NOMO-1 treated with dmso at 0.1 percent for 144 hours (cell line): Measurements from ENCODE around the gene TESK1.
"Not testable (repeated sequence)": the region's sequence is repeated elsewhere in the genome, so short reads cannot be mapped to it uniquely, and the experiment has no call there.

Source experiments
- DNase-seq: peaks from one replicate; lab custom pipeline; 2025; ENCODE audit not compliant: unreplicated experiment; lab: John Stamatoyannopoulos, UW

Gene TESK1

GRCh38 chr9:35612843-35613242 is 7.8 kb downstream of the TESK1 start:
- no peak for DNase-seq

DNA sequence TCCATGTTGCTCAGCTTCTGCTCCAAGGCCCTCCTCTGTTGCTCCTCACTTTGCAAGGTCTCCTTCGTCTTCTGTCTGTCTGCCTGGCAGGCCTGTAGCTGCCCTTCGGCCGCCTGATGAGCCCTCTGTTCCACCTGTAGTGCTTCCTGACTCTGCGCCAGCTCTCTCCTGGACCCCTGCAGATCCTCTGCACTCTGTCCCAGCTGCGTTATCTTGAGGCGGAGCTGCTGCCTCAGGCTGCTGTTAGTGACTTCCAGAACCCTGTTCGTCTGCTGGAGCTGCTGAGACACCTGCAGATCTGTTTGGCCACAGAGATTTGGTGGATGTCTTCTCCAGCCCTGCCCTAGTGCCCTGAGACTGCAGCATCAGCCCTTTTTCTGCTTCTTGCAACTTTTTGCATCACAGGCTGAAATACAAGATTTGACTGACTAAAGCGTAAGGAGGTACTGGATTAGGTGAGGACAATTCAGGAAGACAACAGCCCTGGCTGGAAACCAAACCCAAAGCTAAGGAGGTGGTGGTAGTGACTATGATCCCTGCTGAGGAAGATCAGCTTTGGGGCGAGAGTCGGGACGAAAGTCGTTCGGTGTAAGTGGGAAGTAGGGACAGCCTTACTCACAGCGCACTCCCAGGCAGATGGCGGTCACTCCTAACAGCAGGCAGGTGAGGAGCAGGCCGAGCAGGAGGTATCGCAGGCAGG is 11.1 kb downstream of the TESK1 start:
- DNase-seq = no peak

- peak; percentile 48 for DNase-seq
These were observed 11.8 kb downstream of the TESK1 start for GRCh38 chr9:35616681-35617459.

DNA sequence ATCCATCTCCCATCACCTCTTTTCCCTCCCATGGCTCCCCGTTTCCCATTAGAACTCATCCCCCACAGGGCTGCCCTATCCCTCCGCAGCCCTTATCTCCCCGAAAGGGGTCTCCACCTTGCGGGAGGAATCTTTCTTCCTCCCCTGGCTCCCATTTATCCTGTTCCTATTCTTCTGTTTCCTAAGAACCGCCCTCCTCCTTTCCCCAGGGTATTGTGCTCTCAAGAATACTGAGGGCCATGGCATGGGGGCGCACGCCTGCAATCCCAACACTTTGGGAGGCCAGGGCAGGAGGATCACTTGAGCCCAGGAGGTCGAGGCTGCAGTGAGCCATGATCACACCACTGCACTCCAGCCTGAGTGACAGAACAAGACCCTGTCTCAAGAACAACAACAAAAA is 12.5 kb downstream of the TESK1 start:
- DNase-seq = no peak

- no peak for DNase-seq
These were observed 13.3 kb downstream of the TESK1 start, which contains the start of gene CD72 for GRCh38 chr9:35618325-35618727. Gene CD72 (minus strand): TSS chr9:35618413. CDS start chr9:35618303, 110 bp downstream.

DNA sequence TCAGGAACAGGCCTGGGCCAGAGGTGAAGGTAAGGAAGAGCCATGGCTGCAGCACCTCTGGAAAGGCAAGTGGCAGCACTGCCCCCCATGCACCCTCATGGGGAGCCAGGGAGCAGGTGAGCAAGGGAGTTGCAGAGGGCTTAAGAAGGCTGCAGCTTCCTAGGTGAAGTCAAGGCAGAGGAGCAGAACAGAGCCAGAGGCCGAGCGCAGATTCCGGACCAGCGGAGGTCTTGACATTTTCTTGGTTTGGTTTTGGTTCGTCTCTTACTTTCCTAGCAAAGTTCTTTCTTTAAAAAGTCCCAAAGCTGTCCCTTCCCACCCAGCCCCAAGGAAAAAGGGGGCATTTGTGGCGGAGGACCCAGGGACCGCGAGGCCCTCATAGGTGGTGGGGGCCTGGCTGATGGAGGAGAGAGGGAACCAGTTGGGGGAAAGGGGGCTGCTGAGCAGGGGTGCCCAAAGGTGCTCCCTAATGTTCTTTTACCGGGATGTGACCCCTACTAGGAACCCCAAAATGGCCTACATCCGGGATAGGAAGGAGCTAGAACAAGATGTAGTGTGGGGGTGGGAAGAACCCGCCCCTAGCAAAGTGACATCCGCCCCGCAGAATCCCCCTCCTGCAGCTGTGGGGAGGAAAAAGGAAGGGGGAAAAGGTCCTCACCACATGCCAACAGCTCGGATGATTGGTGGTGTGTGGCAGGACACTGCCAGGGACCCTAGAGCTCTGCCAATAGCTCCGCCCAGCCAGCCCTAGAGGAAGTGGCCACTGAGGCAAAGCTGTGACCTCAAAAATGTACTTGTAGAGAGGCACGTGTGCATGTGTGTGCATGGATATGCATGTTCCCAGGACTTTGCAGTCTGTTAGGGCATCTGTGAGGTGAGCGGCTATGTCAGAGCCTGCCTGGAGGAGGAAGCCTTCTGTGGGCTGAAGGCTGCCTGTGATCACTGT is 14.1 kb downstream of the TESK1 start:
- DNase-seq = no peak

GRCh38 chr9:35619800-35620158 is 14.7 kb downstream of the TESK1 start:
- DNase-seq = no peak

DNA sequence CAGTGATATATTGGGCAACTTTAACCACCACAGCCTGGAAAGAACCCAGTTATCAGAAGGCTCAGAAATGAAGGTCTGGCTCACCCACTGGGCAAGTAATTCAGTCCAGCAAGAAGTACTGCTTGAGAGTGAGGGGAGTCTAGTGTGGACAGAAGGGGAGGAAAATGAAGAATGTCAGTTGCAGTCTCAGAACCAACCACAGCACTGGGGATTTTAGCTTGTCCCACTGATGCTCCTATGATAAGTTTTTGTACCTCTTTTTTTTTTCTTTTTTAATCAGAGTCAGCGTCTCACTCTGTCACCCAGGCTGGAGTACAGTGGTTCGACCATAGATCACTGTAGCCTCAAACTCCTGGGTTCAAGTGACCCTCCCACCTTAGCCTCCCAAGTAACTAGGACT is 22.5 kb downstream of the TESK1 start:
- DNase-seq = no peak

- no peak for DNase-seq
These were observed 23.4 kb downstream of the TESK1 start for GRCh38 chr9:35628389-35628991.

DNA sequence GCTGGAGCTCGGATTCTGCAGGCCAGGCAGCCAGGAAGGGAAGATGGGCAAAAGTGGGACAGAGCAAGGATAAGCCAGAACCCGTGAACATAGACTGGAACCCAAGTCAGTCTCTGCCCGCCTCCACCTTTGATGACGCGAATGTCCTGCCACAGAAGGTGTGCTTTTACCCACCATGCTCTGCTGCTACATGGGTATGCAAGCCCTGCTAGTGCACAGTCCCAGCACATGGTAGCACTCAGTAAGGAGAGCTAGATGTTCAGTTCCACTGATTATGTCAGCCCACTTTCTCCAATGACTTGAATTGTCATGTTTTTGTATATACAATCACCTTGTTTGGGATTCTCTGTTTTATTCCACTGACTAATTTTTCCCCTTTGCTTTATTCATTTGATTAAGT is 24.5 kb downstream of the TESK1 start:
- DNase-seq = no peak

GRCh38 chr9:35635730-35636129 is 30.7 kb downstream of the TESK1 start:
- no peak for DNase-seq

DNA sequence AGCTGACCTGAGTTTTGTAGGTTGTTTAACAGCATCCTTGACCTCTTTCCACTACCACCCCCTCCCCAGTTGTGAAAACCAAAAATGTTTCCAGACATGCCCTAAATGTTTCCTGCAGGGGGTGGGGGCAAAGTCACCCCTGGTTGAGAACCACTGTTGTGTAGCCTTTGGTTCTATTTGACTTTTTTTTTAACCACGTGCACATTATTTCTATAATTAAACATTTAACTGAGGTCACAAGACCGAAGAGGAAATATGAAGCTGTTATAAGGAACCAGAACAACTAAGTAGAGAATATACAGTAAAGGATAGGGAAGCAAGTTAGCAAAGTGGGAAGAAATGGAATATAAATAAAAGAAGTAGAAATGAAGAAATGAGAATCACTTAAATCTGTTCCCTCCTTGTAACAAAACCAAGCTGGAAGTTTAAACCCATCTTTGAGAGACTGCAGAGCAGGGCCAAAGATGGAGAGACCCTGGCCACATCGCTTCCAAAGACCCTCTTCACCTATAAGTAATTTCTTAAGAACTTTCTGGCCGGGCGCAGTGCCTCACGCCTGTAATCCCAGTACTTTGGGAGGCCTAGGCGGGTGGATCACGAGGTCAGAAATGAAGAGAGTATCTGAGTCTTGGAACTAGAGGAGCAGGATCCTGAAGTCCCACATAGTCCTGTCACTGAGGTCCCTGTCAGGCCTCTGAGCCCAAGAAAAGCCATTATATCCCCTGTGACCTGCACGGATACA is 31.2 kb downstream of the TESK1 start:
- DNase-seq = no peak

- DNase-seq = not testable (repeated sequence)
These were observed 31.8 kb downstream of the TESK1 start for GRCh38 chr9:35636877-35637246.

- DNase-seq = not testable (repeated sequence)
These were observed 32.4 kb downstream of the TESK1 start for GRCh38 chr9:35637427-35637955.

- not testable (repeated sequence) for DNase-seq
These were observed 33.7 kb downstream of the TESK1 start for GRCh38 chr9:35638751-35639150.

- not testable (repeated sequence) for DNase-seq
These were observed 34.2 kb downstream of the TESK1 start for GRCh38 chr9:35639225-35639624.

GRCh38 chr9:35639631-35640030 is 34.6 kb downstream of the TESK1 start:
- DNase-seq = no peak

DNA sequence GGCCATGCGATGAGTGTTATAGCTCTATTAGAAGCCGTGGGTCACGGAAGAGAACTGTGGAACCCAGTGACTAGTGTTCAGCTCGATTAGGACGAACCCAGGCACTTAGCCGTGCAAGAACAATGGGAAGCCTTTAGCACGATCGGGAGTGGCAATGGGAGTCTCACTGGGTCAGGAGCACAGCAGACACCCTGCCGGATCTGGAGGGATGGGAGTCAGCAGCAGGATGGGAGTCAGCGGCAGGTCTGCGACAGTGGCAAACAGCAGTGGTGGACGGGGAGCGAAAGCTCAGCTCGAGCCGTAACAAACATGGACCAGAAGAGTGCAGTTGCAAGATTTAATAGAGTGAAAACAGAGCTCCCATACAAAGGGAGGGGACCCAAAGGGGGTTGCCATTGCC is 35.4 kb downstream of the TESK1 start:
- DNase-seq = not testable (repeated sequence)

GRCh38 chr9:35641478-35641877 is 36.4 kb downstream of the TESK1 start:
- DNase-seq = not testable (repeated sequence)

- DNase-seq = no peak
These were observed 38.0 kb downstream of the TESK1 start for GRCh38 chr9:35643046-35643445.
